T-helper 17 cell (primary cell): ENCODE measurements around the gene VPS37B. TPM values are rescaled to one million over a fixed set of nuclear protein-coding genes. Genes with fewer than 3 reads are reported as not detected.

Source experiments
- ATAC-seq: fragments of 150-1000 bp; cut with Tn5 transposase; 2 replicates; pipeline ENCODE4 v1.10.0; 2021; ENCODE audit warnings: mild to moderate bottlenecking, moderate library complexity
- DNase-seq, 3 donors: peaks; one replicate each; pipeline versions ENCODE4 v3.0.0 to v3.0.0-alpha.2; 2020 to 2021
- H3K9me3 ChIP-seq: one replicate; pipeline ENCODE4 v1.7.0; 2013; ENCODE audit warnings: low read length, mild to moderate bottlenecking; ENCODE audit not compliant: control insufficient read depth, poor library complexity, severe bottlenecking
- H3K27ac Mint-ChIP-seq: one replicate; pipeline ENCODE4 v1.8.0; 2022; ENCODE audit warnings: mild to moderate bottlenecking, moderate library complexity, mixed read lengths
- H3K27me3 Mint-ChIP-seq: one replicate; pipeline ENCODE4 v1.8.0; 2022; ENCODE audit warnings: mixed read lengths
- H3K36me3 Mint-ChIP-seq: one replicate; pipeline ENCODE4 v1.8.0; 2022; ENCODE audit warnings: low read depth, mixed read lengths
- H3K4me1 Mint-ChIP-seq: one replicate; pipeline ENCODE4 v1.8.0; 2022; ENCODE audit warnings: mild to moderate bottlenecking, mixed read lengths
- H3K4me3 Mint-ChIP-seq: one replicate; pipeline ENCODE4 v1.8.0; 2022; ENCODE audit warnings: mild to moderate bottlenecking, moderate library complexity, mixed read lengths
- total RNA-seq, 4 donors: library from RNA in 2 of 4; stranded (reverse) in 2 of 4; gene quantifications; one replicate each; pipeline ENCODE4 v1.2.3 and lab custom pipeline; 2022 to 2026

Gene VPS37B
- total RNA-seq, 2 donors from 2014 or later, result 82.2 to 90.5 TPM

GRCh38 chr12:122846622-122847515 lies 49.1 kb downstream of the VPS37B start:
- DNase-seq, result no peak
- H3K27ac Mint-ChIP-seq, result no peak overlapping the region
- H3K4me3 Mint-ChIP-seq, result no peak overlapping the region
- peaks cover 2% of the 10 kb centered on the region for H3K4me1 Mint-ChIP-seq
- no peaks in the 10 kb centered on the region for H3K27me3 Mint-ChIP-seq
- H3K9me3 ChIP-seq, result no peaks in the 10 kb centered on the region
- H3K36me3 Mint-ChIP-seq, result no peaks in the 10 kb centered on the region
- no peak for ATAC-seq

- no peak overlapping the region for H3K27ac Mint-ChIP-seq
- H3K9me3 ChIP-seq, result no peaks in the 10 kb centered on the region
- ATAC-seq, result no peak
- H3K36me3 Mint-ChIP-seq, result no peaks in the 10 kb centered on the region
- no peak overlapping the region for H3K4me3 Mint-ChIP-seq
- no peak for DNase-seq
- H3K27me3 Mint-ChIP-seq, result no peaks in the 10 kb centered on the region
- H3K4me1 Mint-ChIP-seq, result peaks cover 9% of the 10 kb centered on the region
These were observed 49.9 kb downstream of the VPS37B start for GRCh38 chr12:122845865-122846621.

GRCh38 chr12:122845041-122845864 lies 50.7 kb downstream of the VPS37B start:
- no peak for ATAC-seq
- no peaks in the 10 kb centered on the region for H3K36me3 Mint-ChIP-seq
- no peak for DNase-seq
- no peaks in the 10 kb centered on the region for H3K9me3 ChIP-seq
- H3K27me3 Mint-ChIP-seq, result no peaks in the 10 kb centered on the region
- H3K4me3 Mint-ChIP-seq, result no peak overlapping the region
- no peak overlapping the region for H3K27ac Mint-ChIP-seq
- peaks cover 10% of the 10 kb centered on the region for H3K4me1 Mint-ChIP-seq

GRCh38 chr12:122844366-122844971 lies 51.5 kb downstream of the VPS37B start:
- H3K27ac Mint-ChIP-seq, result no peak overlapping the region
- no peak for ATAC-seq
- H3K36me3 Mint-ChIP-seq, result no peaks in the 10 kb centered on the region
- H3K9me3 ChIP-seq, result no peaks in the 10 kb centered on the region
- peaks cover 10% of the 10 kb centered on the region for H3K4me1 Mint-ChIP-seq
- DNase-seq, result no peak
- no peaks in the 10 kb centered on the region for H3K27me3 Mint-ChIP-seq
- no peak overlapping the region for H3K4me3 Mint-ChIP-seq

GRCh38 chr12:122843455-122843854 lies 52.5 kb downstream of the VPS37B start:
- no peak for ATAC-seq

GRCh38 chr12:122842505-122843405 lies 53.2 kb downstream of the VPS37B start:
- DNase-seq (no peak), ATAC-seq (no peak)
- Mint-ChIP-seq H3K27ac (no peak overlapping the region), H3K27me3 (no peaks in the 10 kb centered on the region), H3K4me3 (no peak overlapping the region), H3K4me1 (peaks cover 24% of the 10 kb centered on the region), H3K36me3 (no peaks in the 10 kb centered on the region)
- no peaks in the 10 kb centered on the region for H3K9me3 ChIP-seq

More at GRCh38 chr12:122843455-122843854, 52.5 kb downstream of the VPS37B start:
- no peak overlapping the region for H3K27ac Mint-ChIP-seq
- H3K36me3 Mint-ChIP-seq, result no peaks in the 10 kb centered on the region
- H3K4me3 Mint-ChIP-seq, result no peak overlapping the region
- H3K4me1 Mint-ChIP-seq, result peaks cover 17% of the 10 kb centered on the region
- DNase-seq, result no peak
- no peaks in the 10 kb centered on the region for H3K9me3 ChIP-seq
- no peaks in the 10 kb centered on the region for H3K27me3 Mint-ChIP-seq

GRCh38 chr12:122841544-122842321 lies 54.2 kb downstream of the VPS37B start:
- H3K4me1 Mint-ChIP-seq, result peaks cover 30% of the 10 kb centered on the region
- H3K27me3 Mint-ChIP-seq, result no peaks in the 10 kb centered on the region
- no peak for DNase-seq
- ATAC-seq, result no peak
- H3K36me3 Mint-ChIP-seq, result no peaks in the 10 kb centered on the region
- no peaks in the 10 kb centered on the region for H3K9me3 ChIP-seq
- no peak overlapping the region for H3K27ac Mint-ChIP-seq
- H3K4me3 Mint-ChIP-seq, result no peak overlapping the region

GRCh38 chr12:122840580-122841513 lies 55.1 kb downstream of the VPS37B start:
- Mint-ChIP-seq H3K4me1 (peaks cover 36% of the 10 kb centered on the region), H3K36me3 (no peaks in the 10 kb centered on the region), H3K27me3 (no peaks in the 10 kb centered on the region), H3K27ac (peak overlapping the region; percentile 82), H3K4me3 (no peak overlapping the region)
- no peaks in the 10 kb centered on the region for H3K9me3 ChIP-seq
- DNase-seq (no peak), ATAC-seq (no peak)

GRCh38 chr12:122839907-122840554 lies 55.9 kb downstream of the VPS37B start:
- no peak for DNase-seq
- Mint-ChIP-seq H3K4me1 (peaks cover 36% of the 10 kb centered on the region), H3K36me3 (no peaks in the 10 kb centered on the region), H3K4me3 (no peak overlapping the region), H3K27ac (peak overlapping the region; percentile 82), H3K27me3 (no peaks in the 10 kb centered on the region)
- ATAC-seq, result no peak
- H3K9me3 ChIP-seq, result no peaks in the 10 kb centered on the region

GRCh38 chr12:122838841-122839240 lies 57.1 kb downstream of the VPS37B start:
- H3K36me3 Mint-ChIP-seq, result no peaks in the 10 kb centered on the region
- DNase-seq, result no peak
- ATAC-seq, result no peak
- H3K4me1 Mint-ChIP-seq, result peaks cover 45% of the 10 kb centered on the region
- H3K27ac Mint-ChIP-seq, result no peak overlapping the region
- H3K9me3 ChIP-seq, result no peaks in the 10 kb centered on the region
- no peak overlapping the region for H3K4me3 Mint-ChIP-seq
- H3K27me3 Mint-ChIP-seq, result no peaks in the 10 kb centered on the region
